ENCODE measurements around the gene CYREN. TPM values are rescaled to one million over a fixed set of nuclear protein-coding genes. Genes with fewer than 3 reads are reported as not detected.

Gene CYREN
- total RNA-seq, 1 donor, result 24.8 TPM

DNA sequence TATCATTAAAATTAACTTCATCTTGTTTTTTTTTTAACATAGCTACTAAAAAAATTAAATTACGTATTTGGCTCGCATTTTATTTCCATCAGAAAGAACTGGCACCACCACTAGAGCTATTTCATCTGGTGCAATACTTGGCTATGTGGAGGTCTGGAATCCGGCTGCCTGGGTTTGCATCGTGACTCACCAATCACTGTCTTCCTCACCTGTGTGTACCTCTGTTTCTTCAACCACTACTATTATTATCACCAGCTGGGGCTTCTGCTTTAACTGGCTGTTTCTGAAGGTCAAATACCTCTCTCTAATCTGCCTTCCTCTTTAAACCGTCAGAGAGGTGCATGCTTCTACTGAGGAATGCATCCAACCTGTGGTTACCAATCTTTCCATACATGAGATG, 34.4 kb upstream of the CYREN start:
- no peaks in the 10 kb centered on the region for H3K27me3 ChIP-seq (ENCODE audit: insufficient read depth, low read length)
- H3K9me3 ChIP-seq (ENCODE audit: low read depth, low read length), result no peaks in the 10 kb centered on the region
- H3K4me3 ChIP-seq (ENCODE audit: low read length), result no peak overlapping the region
- H3K4me1 ChIP-seq (ENCODE audit: insufficient read depth, low read length), result peaks cover 33% of the 10 kb centered on the region

- peaks cover 27% of the 10 kb centered on the region for H3K4me1 ChIP-seq (ENCODE audit: insufficient read depth, low read length)
- no peaks in the 10 kb centered on the region for H3K27me3 ChIP-seq (ENCODE audit: insufficient read depth, low read length)
- H3K9me3 ChIP-seq (ENCODE audit: low read depth, low read length), result no peaks in the 10 kb centered on the region
- no peak overlapping the region for H3K4me3 ChIP-seq (ENCODE audit: low read length)
Measured at GRCh38 chr7:135204341-135204749, 33.8 kb upstream of the CYREN start.

DNA sequence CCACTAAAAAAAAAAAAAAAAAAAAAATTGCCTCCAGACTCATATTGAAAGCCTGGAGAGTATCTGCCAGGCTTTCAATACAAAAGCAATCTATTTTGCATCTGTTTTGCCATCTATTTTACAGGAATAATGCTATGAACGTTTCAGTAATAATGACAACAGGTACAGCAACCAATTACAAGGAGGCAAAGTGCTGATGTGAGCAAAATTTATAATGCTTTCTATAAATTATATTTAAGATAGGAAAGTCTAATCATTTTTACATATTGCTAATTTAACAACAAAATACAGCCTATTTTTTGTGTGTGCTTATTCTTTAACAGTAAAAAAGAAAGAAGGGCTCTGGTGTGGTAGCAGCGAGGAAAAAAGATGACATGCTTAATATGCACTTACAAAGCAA, 30.8 kb upstream of the CYREN start:
- Histone ChIP-seq H3K9me3 (ENCODE audit: low read depth, low read length) (no peaks in the 10 kb centered on the region), H3K27me3 (ENCODE audit: insufficient read depth, low read length) (no peaks in the 10 kb centered on the region), H3K4me1 (ENCODE audit: insufficient read depth, low read length) (no peaks in the 10 kb centered on the region), H3K4me3 (ENCODE audit: low read length) (no peak overlapping the region)

DNA sequence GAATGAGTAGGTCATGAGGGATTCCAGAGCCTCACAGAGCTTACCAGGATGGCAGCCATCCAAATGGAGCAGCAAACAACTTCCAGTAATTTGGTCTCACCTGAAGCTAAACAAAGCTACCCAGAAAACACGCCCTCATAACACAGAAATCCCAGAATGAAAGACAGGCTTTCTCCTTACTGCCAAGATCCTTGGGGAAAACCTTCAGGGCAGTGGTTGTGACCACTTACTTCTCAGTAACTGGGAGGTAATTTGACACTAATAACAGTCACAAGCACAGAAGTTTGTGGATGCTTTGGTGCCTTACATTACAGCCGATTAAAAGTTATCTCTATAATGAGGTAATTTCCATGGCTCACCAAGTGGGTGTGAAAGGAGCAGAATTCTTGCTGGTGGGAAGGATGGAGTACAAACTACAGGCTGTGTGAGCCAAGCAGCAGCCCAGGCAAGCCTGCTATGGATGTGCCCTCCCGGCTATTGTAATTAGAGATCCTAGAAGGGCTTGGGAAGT, 30.4 kb upstream of the CYREN start:
- H3K4me3 ChIP-seq (ENCODE audit: low read length), result no peak overlapping the region
- H3K4me1 ChIP-seq (ENCODE audit: insufficient read depth, low read length), result no peaks in the 10 kb centered on the region
- H3K27me3 ChIP-seq (ENCODE audit: insufficient read depth, low read length), result no peaks in the 10 kb centered on the region
- no peaks in the 10 kb centered on the region for H3K9me3 ChIP-seq (ENCODE audit: low read depth, low read length)

- Histone ChIP-seq H3K27me3 (ENCODE audit: insufficient read depth, low read length) (no peaks in the 10 kb centered on the region), H3K9me3 (ENCODE audit: low read depth, low read length) (no peaks in the 10 kb centered on the region), H3K4me3 (ENCODE audit: low read length) (no peak overlapping the region), H3K4me1 (ENCODE audit: insufficient read depth, low read length) (no peaks in the 10 kb centered on the region)
Measured at GRCh38 chr7:135199439-135199838, 28.9 kb upstream of the CYREN start.

GRCh38 chr7:135197906-135198655, 27.6 kb upstream of the CYREN start:
- Histone ChIP-seq H3K9me3 (ENCODE audit: low read depth, low read length) (no peaks in the 10 kb centered on the region), H3K4me3 (ENCODE audit: low read length) (no peak overlapping the region), H3K4me1 (ENCODE audit: insufficient read depth, low read length) (no peaks in the 10 kb centered on the region), H3K27me3 (ENCODE audit: insufficient read depth, low read length) (no peaks in the 10 kb centered on the region)

GRCh38 chr7:135197343-135197742, 26.8 kb upstream of the CYREN start:
- H3K27me3 ChIP-seq (ENCODE audit: insufficient read depth, low read length), result no peaks in the 10 kb centered on the region
- H3K4me1 ChIP-seq (ENCODE audit: insufficient read depth, low read length), result no peaks in the 10 kb centered on the region
- no peak overlapping the region for H3K4me3 ChIP-seq (ENCODE audit: low read length)
- H3K9me3 ChIP-seq (ENCODE audit: low read depth, low read length), result no peaks in the 10 kb centered on the region

GRCh38 chr7:135195968-135196629, 25.6 kb upstream of the CYREN start:
- Histone ChIP-seq H3K4me1 (ENCODE audit: insufficient read depth, low read length) (no peaks in the 10 kb centered on the region), H3K4me3 (ENCODE audit: low read length) (no peak overlapping the region), H3K27me3 (ENCODE audit: insufficient read depth, low read length) (no peaks in the 10 kb centered on the region), H3K9me3 (ENCODE audit: low read depth, low read length) (no peaks in the 10 kb centered on the region)

- H3K27me3 ChIP-seq (ENCODE audit: insufficient read depth, low read length), result no peaks in the 10 kb centered on the region
- H3K4me3 ChIP-seq (ENCODE audit: low read length), result no peak overlapping the region
- H3K9me3 ChIP-seq (ENCODE audit: low read depth, low read length), result no peaks in the 10 kb centered on the region
- no peaks in the 10 kb centered on the region for H3K4me1 ChIP-seq (ENCODE audit: insufficient read depth, low read length)
Measured at GRCh38 chr7:135195156-135195555, 24.6 kb upstream of the CYREN start.

- H3K9me3 ChIP-seq (ENCODE audit: low read depth, low read length), result no peaks in the 10 kb centered on the region
- H3K4me1 ChIP-seq (ENCODE audit: insufficient read depth, low read length), result no peaks in the 10 kb centered on the region
- no peaks in the 10 kb centered on the region for H3K27me3 ChIP-seq (ENCODE audit: insufficient read depth, low read length)
- H3K4me3 ChIP-seq (ENCODE audit: low read length), result no peak overlapping the region
Measured at GRCh38 chr7:135194494-135195095, 24.1 kb upstream of the CYREN start.

DNA sequence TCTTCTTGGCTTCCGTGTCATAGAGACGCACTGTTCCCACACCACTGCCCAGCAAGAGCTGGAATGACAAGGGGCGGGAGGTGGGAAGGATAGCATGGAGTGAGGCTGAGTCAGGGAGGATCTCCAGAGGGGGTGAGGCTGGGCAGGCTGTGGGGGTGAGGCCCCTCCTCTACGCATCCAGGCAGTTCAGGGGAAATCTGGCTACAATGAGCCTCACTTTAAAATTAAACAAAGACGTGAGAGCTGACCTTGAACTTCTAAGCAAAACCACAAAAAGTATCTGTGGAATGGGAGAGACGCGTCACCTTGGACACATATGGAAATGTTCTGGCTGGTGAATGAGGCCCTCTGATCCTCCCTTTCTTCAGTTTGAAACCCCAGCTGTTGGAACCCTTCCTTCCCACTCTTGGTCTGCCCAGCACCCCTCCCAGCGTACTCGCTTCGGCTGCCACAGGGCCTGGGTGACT, 23.1 kb upstream of the CYREN start:
- H3K4me1 ChIP-seq (ENCODE audit: insufficient read depth, low read length), result no peaks in the 10 kb centered on the region
- H3K4me3 ChIP-seq (ENCODE audit: low read length), result no peak overlapping the region
- H3K9me3 ChIP-seq (ENCODE audit: low read depth, low read length), result no peaks in the 10 kb centered on the region
- no peaks in the 10 kb centered on the region for H3K27me3 ChIP-seq (ENCODE audit: insufficient read depth, low read length)

- no peak overlapping the region for H3K4me3 ChIP-seq (ENCODE audit: low read length)
- H3K27me3 ChIP-seq (ENCODE audit: insufficient read depth, low read length), result no peaks in the 10 kb centered on the region
- H3K4me1 ChIP-seq (ENCODE audit: insufficient read depth, low read length), result no peaks in the 10 kb centered on the region
- H3K9me3 ChIP-seq (ENCODE audit: low read depth, low read length), result no peaks in the 10 kb centered on the region
Measured at GRCh38 chr7:135192914-135193536, 22.5 kb upstream of the CYREN start.

GRCh38 chr7:135190703-135191102, 20.2 kb upstream of the CYREN start:
- H3K4me1 ChIP-seq (ENCODE audit: insufficient read depth, low read length), result no peaks in the 10 kb centered on the region
- no peaks in the 10 kb centered on the region for H3K9me3 ChIP-seq (ENCODE audit: low read depth, low read length)

DNA sequence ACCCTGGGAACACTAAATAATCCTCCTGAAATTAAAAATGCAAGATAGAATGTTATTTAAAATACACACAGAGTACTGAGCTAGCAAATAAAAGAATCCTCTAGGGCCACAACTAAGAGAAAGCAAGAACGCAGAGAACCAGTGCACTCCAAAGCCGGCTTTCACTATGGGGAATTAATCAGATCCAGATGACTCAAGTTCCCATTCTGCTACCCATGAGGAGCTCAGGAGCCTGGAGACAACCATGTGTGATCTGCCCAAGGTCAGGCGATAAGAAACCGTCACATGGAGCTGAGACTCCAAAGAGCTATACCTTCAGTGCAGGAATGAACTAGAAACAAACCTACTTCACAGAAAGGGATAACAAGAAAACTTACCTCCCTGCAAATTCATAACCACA, 19.5 kb upstream of the CYREN start:
- no peaks in the 10 kb centered on the region for H3K9me3 ChIP-seq (ENCODE audit: low read depth, low read length)
- H3K27me3 ChIP-seq (ENCODE audit: insufficient read depth, low read length), result no peaks in the 10 kb centered on the region
- no peak overlapping the region for H3K4me3 ChIP-seq (ENCODE audit: low read length)
- H3K4me1 ChIP-seq (ENCODE audit: insufficient read depth, low read length), result no peaks in the 10 kb centered on the region

More at GRCh38 chr7:135190703-135191102, 20.2 kb upstream of the CYREN start:
- H3K4me3 ChIP-seq (ENCODE audit: low read length), result no peak overlapping the region
- no peaks in the 10 kb centered on the region for H3K27me3 ChIP-seq (ENCODE audit: insufficient read depth, low read length)

- Histone ChIP-seq H3K4me3 (ENCODE audit: low read length) (no peak overlapping the region), H3K27me3 (ENCODE audit: insufficient read depth, low read length) (no peaks in the 10 kb centered on the region), H3K4me1 (ENCODE audit: insufficient read depth, low read length) (no peaks in the 10 kb centered on the region), H3K9me3 (ENCODE audit: low read depth, low read length) (no peaks in the 10 kb centered on the region)
Measured at GRCh38 chr7:135189221-135189662, 18.7 kb upstream of the CYREN start.
